Right lobe of liver (tissue), 6 donors: ENCODE measurements around the gene PLPP6. TPM values are rescaled to one million over a fixed set of nuclear protein-coding genes. Genes with fewer than 3 reads are reported as not detected.

Source experiments
- ATAC-seq, 4 donors: fragments of 200-7000 bp; cut with Tn5 transposase; one replicate each; pipeline ENCODE4 v1.9.1; 2020; ENCODE audit warnings: mild to moderate bottlenecking in 4 of 4, moderate library complexity in 4 of 4
- DNase-seq, 3 donors: peaks; one replicate each; pipeline ENCODE4 v3.0.0-alpha.2; 2020
- H3K27ac ChIP-seq, 3 donors: fragments of 200-600 bp; one replicate each; pipeline ENCODE4 v1.8.0; 2022
- H3K27me3 ChIP-seq, 2 donors: fragments of 200-600 bp; one replicate each; pipeline ENCODE4 v1.8.0; 2022
- H3K36me3 ChIP-seq, 4 donors: fragments of 200-600 bp; sonication (generic) in 1 of 4; one replicate each; pipeline versions ENCODE4 v1.5.1 to v1.8.0; 2017 to 2022; ENCODE audit warnings: control low read depth in 1 of 4
- H3K4me1 ChIP-seq, 4 donors: fragments of 200-600 bp; sonication (generic) in 1 of 4; one replicate each; pipeline versions ENCODE4 v1.5.1 to v1.8.0; 2017 to 2022; ENCODE audit warnings: control low read depth in 1 of 4
- H3K4me3 ChIP-seq, 3 donors: fragments of 200-600 bp; one replicate each; pipeline ENCODE4 v1.8.0; 2022
- H3K9me3 ChIP-seq, 4 donors: fragments of 200-600 bp; sonication (generic) in 1 of 4; one replicate each; pipeline versions ENCODE4 v1.5.1 to v1.8.0; 2017 to 2022; ENCODE audit warnings: control low read depth in 1 of 4
- POLR2A ChIP-seq: fragments of 450-650 bp; IDR thresholded peaks from one replicate; pipeline ENCODE4 v1.6.1; 2017; ENCODE audit warnings: antibody characterized with exemption, mild to moderate bottlenecking
- WGBS: methylation state at CpG from one replicate; pipeline ENCODE4 v1.1.6; 2018; ENCODE audit warnings: low coverage, low lambda C conversion rate; ENCODE audit not compliant: insufficient coverage; ENCODE audit errors: missing lambda C conversion rate; 5-methylcytosine and 5-hydroxymethylcytosine counted together
- intact Hi-C, 2 donors: fragments of 100-400 bp; cut with DNase I; formaldehyde crosslinking; loops; one replicate each; pipeline versions ENCODE4 v1.11.2 to v1.14.1; 2022
- total RNA-seq, 6 experiments: library from RNA; depleted of rRNA in 2 of 6; stranded (reverse); fragments of >200 nt in 2 of 6; fragmentation: NEBNext Ultra II Directional in 3 of 6; extraction: Animal tissue kit (Norgen Biotek cat#: 25700) in 3 of 6; gene quantifications; one replicate each; pipeline versions ENCODE4 v1.1.0 to v1.2.4, GENCODE V29; 2016 to 2023
- TF ChIP-seq, protein P1 (sequence below), 4 donors: fragments of 200-600 bp in 3 of 4; fragments of 450-650 bp in 1 of 4; IDR thresholded peaks; one replicate each; pipeline versions ENCODE4 v1.5.1 to v1.8.0; 2016 to 2022; ENCODE audit warnings: antibody characterized with exemption in 4 of 4, mild to moderate bottlenecking in 2 of 4
- donor health status: DM: no; HTN: yes; CAD: no.
- donor health status: DM: no; HTN: no; CAD: no.
- donor health status: DM: no; HTN: no; CAD: no.
- donor health status: DM: no; HTN: yes; CAD: no.
- donor health status: DM: no; HTN: yes; CAD: no.

PLPP6 gene
- total RNA-seq, 6 experiments from 2014 or later = 7.8 to 12.4 (median 9.3) TPM

DNA sequence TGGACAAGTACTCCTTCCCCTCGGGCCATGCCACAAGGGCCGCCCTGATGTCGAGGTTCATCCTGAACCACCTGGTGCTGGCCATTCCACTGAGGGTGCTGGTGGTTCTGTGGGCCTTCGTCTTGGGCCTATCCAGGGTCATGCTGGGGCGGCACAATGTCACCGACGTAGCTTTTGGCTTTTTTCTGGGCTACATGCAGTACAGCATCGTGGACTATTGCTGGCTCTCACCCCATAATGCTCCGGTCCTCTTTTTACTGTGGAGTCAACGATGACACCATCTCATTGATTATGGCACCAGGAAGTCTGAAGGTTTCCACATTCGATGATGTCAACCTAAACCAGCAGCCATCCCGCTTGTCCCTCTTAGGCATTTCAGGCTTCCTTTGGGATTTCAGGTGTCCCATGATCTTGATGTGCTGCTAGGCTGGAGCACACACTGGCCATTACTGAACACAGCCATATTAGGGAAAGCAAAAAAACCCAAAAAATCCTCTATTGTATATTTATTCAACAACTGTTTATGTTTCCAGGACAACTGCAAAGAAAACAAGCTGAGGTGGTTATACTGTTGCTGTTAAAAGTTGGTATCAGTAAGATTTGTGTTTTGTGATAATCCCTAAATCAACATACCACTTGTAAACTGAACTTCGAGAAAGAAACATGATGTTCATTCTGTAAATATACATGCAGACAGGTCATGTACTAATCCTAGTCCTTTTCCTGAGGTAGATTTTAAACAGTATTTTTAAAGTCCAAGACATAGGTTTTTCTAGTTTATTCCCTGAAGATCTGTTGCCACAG, 1.1 kb downstream of the PLPP6 start:
- Histone ChIP-seq H3K4me3 (peak overlapping the region; percentile 65 to 93 (median 76)), H3K9me3 (no peaks in the 10 kb centered on the region), H3K27ac (peak overlapping the region; percentile 92 to 94 (median 92)), H3K4me1 (peaks cover 0 to 37% (median 13%) of the 10 kb centered on the region in 4 donors), H3K36me3 (no peaks in the 10 kb centered on the region), H3K27me3 (no peaks in the 10 kb centered on the region)
- TF ChIP-seq POLR2A = peak; percentile 86
- TF ChIP-seq, protein P1, sequence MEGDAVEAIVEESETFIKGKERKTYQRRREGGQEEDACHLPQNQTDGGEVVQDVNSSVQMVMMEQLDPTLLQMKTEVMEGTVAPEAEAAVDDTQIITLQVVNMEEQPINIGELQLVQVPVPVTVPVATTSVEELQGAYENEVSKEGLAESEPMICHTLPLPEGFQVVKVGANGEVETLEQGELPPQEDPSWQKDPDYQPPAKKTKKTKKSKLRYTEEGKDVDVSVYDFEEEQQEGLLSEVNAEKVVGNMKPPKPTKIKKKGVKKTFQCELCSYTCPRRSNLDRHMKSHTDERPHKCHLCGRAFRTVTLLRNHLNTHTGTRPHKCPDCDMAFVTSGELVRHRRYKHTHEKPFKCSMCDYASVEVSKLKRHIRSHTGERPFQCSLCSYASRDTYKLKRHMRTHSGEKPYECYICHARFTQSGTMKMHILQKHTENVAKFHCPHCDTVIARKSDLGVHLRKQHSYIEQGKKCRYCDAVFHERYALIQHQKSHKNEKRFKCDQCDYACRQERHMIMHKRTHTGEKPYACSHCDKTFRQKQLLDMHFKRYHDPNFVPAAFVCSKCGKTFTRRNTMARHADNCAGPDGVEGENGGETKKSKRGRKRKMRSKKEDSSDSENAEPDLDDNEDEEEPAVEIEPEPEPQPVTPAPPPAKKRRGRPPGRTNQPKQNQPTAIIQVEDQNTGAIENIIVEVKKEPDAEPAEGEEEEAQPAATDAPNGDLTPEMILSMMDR (IDR thresholded peaks at IDR 0.05) = no peak
- DNase-seq = no peak
- 7% methylated on average over 4 of the region's 13 CpGs for WGBS
- peak in 3 of 4 donors; percentile 27 to 49 (median 31) for ATAC-seq
- intact Hi-C loops = loop anchor here in 1 of 2 donors (10.0 kb wide), 1 partner anchor 82 kb away; the partner anchor contains the start of gene AK3

DNA sequence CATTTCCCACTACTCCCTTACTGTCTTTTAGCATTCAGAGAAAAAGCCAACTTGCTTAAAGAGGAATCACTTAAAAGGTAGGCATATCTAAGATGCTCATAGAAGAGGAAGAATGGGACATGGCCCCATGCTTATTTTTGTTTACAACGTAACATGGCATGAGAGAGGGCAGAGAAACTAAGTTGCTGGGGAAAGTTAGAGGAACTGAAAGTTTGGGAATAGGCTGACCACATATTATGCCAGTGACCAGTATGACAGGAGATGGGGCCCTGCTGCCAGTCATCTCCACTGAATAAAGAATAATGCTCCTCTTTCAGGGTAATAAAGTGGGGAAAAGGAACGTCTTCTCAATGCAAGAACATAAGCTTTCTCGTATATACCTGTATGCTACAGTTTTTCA, 1.9 kb downstream of the PLPP6 start:
- intact Hi-C loops = loop anchor here in 1 of 2 donors (10.0 kb wide), 1 partner anchor 81 kb away; the partner anchor contains the start of gene AK3
- Histone ChIP-seq H3K4me1 (peaks cover 0 to 33% (median 10%) of the 10 kb centered on the region in 4 donors), H3K9me3 (no peaks in the 10 kb centered on the region), H3K4me3 (peak overlapping the region; percentile 17 to 76 (median 65)), H3K27ac (peak overlapping the region; percentile 92 to 94 (median 92)), H3K36me3 (no peaks in the 10 kb centered on the region), H3K27me3 (no peaks in the 10 kb centered on the region)
- 56% methylated on average over 3 of the region's 3 CpGs for WGBS
- ATAC-seq (peak in 1 of 4 donors; percentile 16), DNase-seq (no peak)
- no peak for TF ChIP-seq POLR2A
- TF ChIP-seq, protein P1 (IDR thresholded peaks at IDR 0.05) = no peak

DNA sequence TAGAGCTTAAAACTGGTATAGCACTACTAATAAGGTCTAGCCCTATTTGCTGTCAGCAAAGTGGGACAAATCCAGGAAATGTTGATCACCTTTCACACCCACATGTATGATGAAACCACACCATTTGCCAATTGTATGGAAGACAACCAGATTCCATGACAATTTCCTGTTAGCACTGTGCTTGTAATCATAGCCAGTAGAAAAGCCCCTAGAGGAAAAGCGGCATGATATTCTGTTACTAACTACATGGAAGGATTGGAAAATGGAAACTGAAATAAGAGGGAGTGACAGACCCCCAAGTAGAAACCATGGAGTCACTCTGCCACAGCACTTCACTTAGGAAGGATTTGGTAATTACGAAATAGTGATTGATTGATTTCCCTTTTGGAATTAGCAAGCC, 3.3 kb downstream of the PLPP6 start:
- peaks cover 0 to 33% (median 8%) of the 10 kb centered on the region in 4 donors for H3K4me1 ChIP-seq
- intact Hi-C loops = loop anchor here in 1 of 2 donors (10.0 kb wide), 1 partner anchor 79 kb away; the partner anchor contains the start of gene AK3
- 20% methylated on average over 2 of the region's 2 CpGs for WGBS
- no peak for DNase-seq
- H3K4me3 ChIP-seq = peak overlapping the region; percentile 4 to 76 (median 55)
- no peaks in the 10 kb centered on the region for H3K9me3 ChIP-seq
- peak in 3 of 4 donors; percentile 1 to 40 (median 6) for ATAC-seq
- no peaks in the 10 kb centered on the region for H3K27me3 ChIP-seq
- H3K36me3 ChIP-seq = no peaks in the 10 kb centered on the region
- peak overlapping the region; percentile 92 to 94 (median 92) for H3K27ac ChIP-seq
- TF ChIP-seq, protein P1 (IDR thresholded peaks at IDR 0.05) = no peak
- peak; percentile 95 for TF ChIP-seq POLR2A

DNA sequence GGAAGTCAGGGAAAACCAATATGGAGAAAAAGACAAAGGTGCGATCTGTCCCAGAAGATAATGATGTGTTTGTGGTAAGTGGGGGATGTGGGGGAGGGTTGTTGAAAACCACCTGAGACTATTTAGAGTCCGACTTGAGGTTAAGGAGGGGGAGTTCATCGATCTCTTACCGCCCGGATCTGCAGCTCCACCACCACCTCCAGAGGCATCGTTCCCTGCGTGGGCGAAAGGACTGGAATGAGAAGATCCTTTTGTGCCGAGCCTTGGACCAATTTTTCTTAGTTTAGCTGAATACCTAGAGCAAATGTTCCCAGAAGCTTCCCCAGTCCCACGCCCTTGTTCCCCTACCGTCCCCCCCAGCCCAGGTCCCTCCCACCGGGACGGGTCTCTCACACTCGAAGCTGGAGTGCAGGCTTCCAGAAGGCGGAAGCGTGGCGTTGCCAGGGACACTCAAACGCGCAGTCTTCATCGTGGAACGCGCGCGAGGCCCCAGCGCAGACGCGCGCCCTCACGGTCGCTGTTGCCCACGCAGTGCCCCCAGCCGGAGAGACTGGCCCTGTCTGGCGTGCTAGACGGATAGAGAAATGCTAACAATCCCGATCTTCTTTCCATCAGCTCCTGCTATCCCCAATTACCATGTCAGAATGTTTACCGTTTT, 4.1 kb downstream of the PLPP6 start, which contains the start of gene SPATA6L:
Gene SPATA6L, minus strand, starts transcription at position 439 of the 658 bp plus-strand sequence. Its CDS starts 230 bp downstream, at position 209.
- intact Hi-C loops = loop anchor here in 1 of 2 donors (10.0 kb wide), 1 partner anchor 79 kb away; the partner anchor contains the start of gene AK3
- peak within 1 kb of the TSS; percentile 38 to 76 (median 55) for H3K4me3 ChIP-seq
- H3K4me1 ChIP-seq = peaks cover 0 to 33% (median 8%) of the 10 kb centered on the region in 4 donors
- DNase-seq = peak; percentile 75 to 85 (median 82)
- no peaks in the 10 kb centered on the region for H3K27me3 ChIP-seq
- WGBS = 2% methylated on average over 23 of the region's 36 CpGs
- H3K27ac ChIP-seq = peak within 1 kb of the TSS; percentile 92 to 94 (median 92)
- no peaks in the 10 kb centered on the region for H3K36me3 ChIP-seq
- peak; percentile 53 to 68 (median 60) for ATAC-seq
- peak; percentile 77 for TF ChIP-seq POLR2A
- TF ChIP-seq, protein P1 (IDR thresholded peaks at IDR 0.05) = peak in 2 of 4 donors; percentile 10 to 20
- no peaks in the 10 kb centered on the region for H3K9me3 ChIP-seq
